ENCODE results near the gene CIB4. TPM values are rescaled to one million over a fixed set of nuclear protein-coding genes. Genes with fewer than 3 reads are reported as not detected.

CIB4 gene
- total and polyA plus RNA-seq, 9 of the 15 experiments (the other 6 are each of a cell fraction or from before 2014, with no cell fraction given), result not detected

- Histone ChIP-seq H3K9me1 (ENCODE audit: control insufficient read depth, insufficient read depth, low read length) (no peaks in the 10 kb centered on the region), H3K4me1 (replicated peaks in 1 of 2; ENCODE audit: control insufficient read depth in 2 of 2, insufficient read depth in 2 of 2, low read length in 2 of 2) (peaks cover 0 to 6% of the 10 kb centered on the region in 2 experiments; a peak in 1 of 5 replicates), H3K27ac (ENCODE audit: extremely low read depth, low read depth, low read length) (no peak overlapping the region), H2AFZ (ENCODE audit: low read depth, low read length) (no peak overlapping the region), H3K27me3 (ENCODE audit: control insufficient read depth in 2 of 2, insufficient read depth in 2 of 2, low read length in 2 of 2) (peaks cover 43 to 91% of the 10 kb centered on the region in 2 experiments), H3K4me3 (no peak overlapping the region), H3K36me3 (ENCODE audit: control insufficient read depth, insufficient read depth, low read length) (no peaks in the 10 kb centered on the region), H3K9me3 (replicated peaks; ENCODE audit: control insufficient read depth, insufficient read depth, low read depth, low read length) (no peaks in the 10 kb centered on the region), H3K9ac (ENCODE audit: insufficient read depth in 1 of 2, low read depth in 2 of 2, low read length in 2 of 2) (no peak overlapping the region), H3K4me2 (ENCODE audit: insufficient read depth, low read length) (no peak overlapping the region), H3K79me2 (ENCODE audit: control insufficient read depth, insufficient read depth, low read length) (no peaks in the 10 kb centered on the region), H4K20me1 (replicated peaks; ENCODE audit: control insufficient read depth, insufficient read depth, low read length) (peaks cover 4% of the 10 kb centered on the region; the same call in 1 of the 2 replicates)
- ATAC-seq, result peak; percentile 54; the same call in 2 of the 3 replicates
- ChIA-PET CTCF (ENCODE audit: low intra/inter-chr PET ratio) (no interaction called here), POLR2A (interaction anchor here (0.7 to 0.8 kb wide), 2 partner anchors 16 to 96 kb away, joined by 3 read pairs; no protein-coding TSS in a partner anchor)
- intact Hi-C loops (cut with micrococcal nuclease), result no loop called here
- BruUV-seq (replicated peaks), result no TSS peak
- no peak for FAIRE-seq
- TF ChIP-seq CTCF (IDR thresholded peaks at IDR 0.05 in 2 of 3, conservative IDR thresholded peaks at IDR 0.05 in 1 of 3; ENCODE audit: insufficient read depth in 2 of 3, low read depth in 1 of 3, low read length in 3 of 3), result peak; percentile 28 to 61 (median 47); a peak in 5 of 6 replicates
- TF ChIP-seq SETDB1 (IDR thresholded peaks at IDR 0.05; ENCODE audit: low read length), result no peak
- TF ChIP-seq RAD21 (CRISPR knock-in tag; conservative IDR thresholded peaks at IDR 0.05 in 1 of 2, IDR thresholded peaks at IDR 0.05 in 1 of 2), result peak; percentile 23 to 47; a peak in 3 of 4 replicates
- DNase-seq (ENCODE audit: extremely low read depth in 1 of 4, low spot score in 3 of 4), result peak in 3 of 4 experiments; percentile 13 to 32 (median 27)
- in situ Hi-C loops (cut with MboI), result no loop called here
- 2% methylated on average over 10 of the region's 10 CpGs for WGBS (ENCODE audit: insufficient coverage, low coverage, missing lambda C conversion rate)
Observed at GRCh38 chr2:26615336-26615859, 25.8 kb downstream of the CIB4 start.
